Prostate gland (tissue), 2 donors: ENCODE measurements around the gene AURKA.

Experiments used
- POLR2A ChIP-seq: fragments of 450-650 bp; IDR thresholded peaks from one replicate; pipeline ENCODE4 v1.6.1; 2016; ENCODE audit warnings: antibody characterized with exemption, mild to moderate bottlenecking
- TF ChIP-seq, protein P1 (sequence below), 4 experiments: fragments of 200-600 bp in 2 of 4; fragments of 450-650 bp in 2 of 4; sonication (generic) in 2 of 4; IDR thresholded peaks; 1 replicate in 3 of 4; 2 replicates in 1 of 4; pipeline ENCODE4 v1.5.1; 2016 to 2019; ENCODE audit warnings: antibody characterized with exemption in 4 of 4, mild to moderate bottlenecking in 2 of 4, moderate library complexity in 2 of 4

DNA sequence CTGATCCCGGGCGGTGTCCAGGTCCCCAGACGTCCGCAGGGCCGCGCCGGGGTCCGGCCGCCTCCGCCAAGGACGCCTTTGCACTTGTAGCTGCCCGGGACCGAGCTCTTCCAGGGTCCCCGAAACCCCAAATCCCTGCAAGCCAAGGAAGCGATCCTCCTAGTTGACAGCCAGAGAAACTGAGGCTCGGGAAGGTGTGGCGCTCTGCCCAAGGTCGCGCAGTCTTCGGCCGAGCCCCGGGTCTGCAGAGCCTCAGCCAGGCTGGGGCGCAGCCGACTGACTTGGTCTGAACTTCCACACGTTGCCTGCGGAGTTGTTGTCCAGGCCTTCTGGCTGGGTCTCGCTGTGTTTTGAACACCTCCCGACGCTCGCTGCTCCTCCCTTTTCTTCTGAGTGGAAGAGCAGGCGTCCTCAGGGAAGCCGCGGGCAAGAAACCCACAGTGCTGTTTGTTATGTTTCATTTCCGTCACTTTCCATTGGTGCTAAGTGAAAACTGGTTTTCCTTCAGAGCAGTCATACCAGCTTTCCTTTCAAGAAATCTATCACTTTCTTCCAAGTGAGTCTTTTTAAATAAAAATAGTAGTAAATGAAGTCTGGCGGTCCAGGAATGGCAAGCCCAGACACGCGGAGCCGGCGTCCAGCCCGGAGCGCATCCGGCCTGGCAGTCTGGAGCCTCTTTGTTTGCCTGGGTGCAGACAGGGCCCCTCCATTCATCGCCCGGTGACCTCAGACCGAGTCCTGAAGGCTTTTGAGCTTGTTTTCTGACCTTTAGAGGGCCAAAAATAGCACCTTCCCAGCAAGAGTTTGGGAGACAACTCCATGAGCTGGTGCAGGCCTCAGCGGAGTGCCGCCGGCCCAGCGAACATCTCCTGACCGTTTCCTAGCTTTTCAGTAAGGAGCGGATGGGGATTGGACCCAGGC lies 32.5 kb downstream of the AURKA start:
- no peak for TF ChIP-seq POLR2A
- TF ChIP-seq, protein P1, sequence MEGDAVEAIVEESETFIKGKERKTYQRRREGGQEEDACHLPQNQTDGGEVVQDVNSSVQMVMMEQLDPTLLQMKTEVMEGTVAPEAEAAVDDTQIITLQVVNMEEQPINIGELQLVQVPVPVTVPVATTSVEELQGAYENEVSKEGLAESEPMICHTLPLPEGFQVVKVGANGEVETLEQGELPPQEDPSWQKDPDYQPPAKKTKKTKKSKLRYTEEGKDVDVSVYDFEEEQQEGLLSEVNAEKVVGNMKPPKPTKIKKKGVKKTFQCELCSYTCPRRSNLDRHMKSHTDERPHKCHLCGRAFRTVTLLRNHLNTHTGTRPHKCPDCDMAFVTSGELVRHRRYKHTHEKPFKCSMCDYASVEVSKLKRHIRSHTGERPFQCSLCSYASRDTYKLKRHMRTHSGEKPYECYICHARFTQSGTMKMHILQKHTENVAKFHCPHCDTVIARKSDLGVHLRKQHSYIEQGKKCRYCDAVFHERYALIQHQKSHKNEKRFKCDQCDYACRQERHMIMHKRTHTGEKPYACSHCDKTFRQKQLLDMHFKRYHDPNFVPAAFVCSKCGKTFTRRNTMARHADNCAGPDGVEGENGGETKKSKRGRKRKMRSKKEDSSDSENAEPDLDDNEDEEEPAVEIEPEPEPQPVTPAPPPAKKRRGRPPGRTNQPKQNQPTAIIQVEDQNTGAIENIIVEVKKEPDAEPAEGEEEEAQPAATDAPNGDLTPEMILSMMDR (IDR thresholded peaks at IDR 0.05): no peak
